Measurements from ENCODE around the gene PRR29. TPM values are rescaled to one million over a fixed set of nuclear protein-coding genes. Genes with fewer than 3 reads are reported as not detected.

The PRR29 gene
- total and polyA plus RNA-seq, 2 donors (not counting 1 experiment from before 2014, with no cell fraction given) = 0.02 to 0.17 TPM

DNA sequence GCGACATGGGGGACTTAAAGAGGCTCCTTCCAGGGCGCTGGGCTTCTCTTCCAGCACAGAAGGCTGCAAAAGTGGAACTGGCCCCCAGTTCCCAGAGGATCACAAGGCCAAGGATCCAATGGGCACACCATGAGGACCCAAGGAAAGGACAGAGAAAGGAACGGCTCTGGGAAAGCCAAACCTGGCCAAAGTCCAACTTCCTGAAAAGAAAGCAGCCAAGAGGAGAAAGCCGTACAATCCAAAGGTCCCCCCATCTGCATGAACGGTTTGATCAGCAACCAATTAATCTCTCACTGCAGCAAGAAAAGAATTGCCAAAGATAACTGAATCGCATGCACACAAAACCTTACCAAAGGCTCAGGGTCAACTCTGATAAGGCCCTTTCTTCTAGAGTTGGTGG is 42.1 kb downstream of the PRR29 start:
- Histone ChIP-seq H3K27me3 (ENCODE audit: control insufficient read depth, insufficient read depth, low read length) (no peaks in the 10 kb centered on the region), H3K36me3 (ENCODE audit: control insufficient read depth, insufficient read depth, low read length) (no peaks in the 10 kb centered on the region), H3K4me1 (ENCODE audit: control insufficient read depth, extremely low read depth, insufficient read depth, low read length) (no peaks in the 10 kb centered on the region), H4K20me1 (ENCODE audit: control insufficient read depth, extremely low read depth, insufficient read depth, low read length) (no peaks in the 10 kb centered on the region), H3K27ac (ENCODE audit: insufficient read depth, low read length) (no peak overlapping the region), H3K9me3 (ENCODE audit: control insufficient read depth, insufficient read depth, low read depth, low read length) (no peaks in the 10 kb centered on the region), H3K4me2 (ENCODE audit: extremely low read depth, insufficient read depth, low read length) (no peak overlapping the region), H3K9ac (ENCODE audit: insufficient read depth, low read length) (no peak overlapping the region), H3K79me2 (ENCODE audit: control insufficient read depth, insufficient read depth, low read length) (no peaks in the 10 kb centered on the region), H2AFZ (ENCODE audit: low read length) (no peak overlapping the region), H3K4me3 (replicated peaks in 1 of 4; ENCODE audit: control extremely low read depth in 1 of 4, insufficient read depth in 1 of 4, low read depth in 3 of 4, low read length in 4 of 4) (no peak overlapping the region)
- TF ChIP-seq EZH2 (IDR thresholded peaks at IDR 0.05; ENCODE audit: low read length, missing control alignments) = no peak
- TF ChIP-seq, protein P1, sequence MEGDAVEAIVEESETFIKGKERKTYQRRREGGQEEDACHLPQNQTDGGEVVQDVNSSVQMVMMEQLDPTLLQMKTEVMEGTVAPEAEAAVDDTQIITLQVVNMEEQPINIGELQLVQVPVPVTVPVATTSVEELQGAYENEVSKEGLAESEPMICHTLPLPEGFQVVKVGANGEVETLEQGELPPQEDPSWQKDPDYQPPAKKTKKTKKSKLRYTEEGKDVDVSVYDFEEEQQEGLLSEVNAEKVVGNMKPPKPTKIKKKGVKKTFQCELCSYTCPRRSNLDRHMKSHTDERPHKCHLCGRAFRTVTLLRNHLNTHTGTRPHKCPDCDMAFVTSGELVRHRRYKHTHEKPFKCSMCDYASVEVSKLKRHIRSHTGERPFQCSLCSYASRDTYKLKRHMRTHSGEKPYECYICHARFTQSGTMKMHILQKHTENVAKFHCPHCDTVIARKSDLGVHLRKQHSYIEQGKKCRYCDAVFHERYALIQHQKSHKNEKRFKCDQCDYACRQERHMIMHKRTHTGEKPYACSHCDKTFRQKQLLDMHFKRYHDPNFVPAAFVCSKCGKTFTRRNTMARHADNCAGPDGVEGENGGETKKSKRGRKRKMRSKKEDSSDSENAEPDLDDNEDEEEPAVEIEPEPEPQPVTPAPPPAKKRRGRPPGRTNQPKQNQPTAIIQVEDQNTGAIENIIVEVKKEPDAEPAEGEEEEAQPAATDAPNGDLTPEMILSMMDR (conservative IDR thresholded peaks at IDR 0.05 in 1 of 2, IDR thresholded peaks at IDR 0.05 in 1 of 2; ENCODE audit: low read depth in 1 of 2, low read length in 2 of 2) = no peak
- DNase-seq (ENCODE audit: low read depth in 2 of 2) = no peak

DNA sequence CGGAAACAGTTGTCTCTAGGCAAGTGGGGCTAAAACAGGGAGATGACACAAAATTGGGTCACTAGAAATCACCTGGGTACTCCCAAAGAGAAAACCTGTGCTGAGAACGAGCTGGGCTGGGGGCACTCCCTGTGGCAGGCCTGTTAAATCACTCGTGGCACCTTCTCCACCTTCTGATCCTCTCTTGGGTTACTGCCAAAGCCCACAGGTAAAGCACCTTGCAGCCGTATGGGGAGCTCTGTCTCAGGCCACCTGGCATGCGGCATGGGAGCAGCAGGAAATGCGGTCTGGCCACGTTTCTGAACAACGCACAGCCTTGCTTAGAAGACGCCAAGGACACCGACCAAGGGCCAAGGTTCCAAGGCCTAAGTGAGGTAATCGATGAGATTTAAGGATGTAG is 43.8 kb downstream of the PRR29 start:
- DNase-seq (ENCODE audit: low read depth in 2 of 2) = no peak
- no peaks in the 10 kb centered on the region for H3K79me2 ChIP-seq (ENCODE audit: control insufficient read depth, insufficient read depth, low read length)
- no peak overlapping the region for H3K4me3 ChIP-seq (replicated peaks in 1 of 4; ENCODE audit: control extremely low read depth in 1 of 4, insufficient read depth in 1 of 4, low read depth in 3 of 4, low read length in 4 of 4)

DNA sequence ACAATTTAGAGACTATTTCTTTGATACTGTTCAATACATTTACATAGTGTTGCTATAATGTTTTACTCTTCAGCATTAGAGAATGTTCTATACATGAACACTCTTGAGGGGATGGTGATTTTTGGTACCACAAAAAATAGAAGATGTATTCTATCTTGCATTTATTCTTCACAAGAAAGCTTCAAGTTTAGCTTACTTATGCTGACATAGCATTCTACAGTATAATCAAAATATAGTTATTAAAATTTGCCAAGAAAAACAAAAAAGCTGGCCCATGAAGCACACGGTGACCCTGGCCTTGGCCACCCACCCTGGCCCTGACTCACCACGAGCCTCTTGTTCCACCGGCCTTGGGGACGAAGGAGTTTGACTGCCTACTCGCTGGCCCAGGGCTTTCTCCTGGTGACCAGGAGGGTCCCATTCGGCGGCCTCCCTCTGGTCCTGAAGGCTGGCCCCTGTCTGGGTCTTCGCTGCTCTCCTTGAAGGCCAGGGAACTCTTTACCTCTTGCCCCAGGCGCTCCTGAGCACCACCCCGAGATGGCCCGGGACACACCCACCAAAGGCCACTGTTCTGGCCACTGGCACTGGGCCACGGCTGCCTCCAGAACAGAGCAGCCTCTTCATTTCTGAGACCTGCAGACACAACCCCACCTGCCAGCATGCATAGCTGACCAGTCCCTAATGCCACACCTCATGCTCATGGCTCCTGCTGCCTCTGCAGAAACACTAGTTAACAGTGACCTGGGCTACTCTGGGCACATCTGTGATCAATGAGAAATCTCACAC is 44.7 kb downstream of the PRR29 start:
- H3K9me3 ChIP-seq (ENCODE audit: control insufficient read depth, insufficient read depth, low read depth, low read length) = no peaks in the 10 kb centered on the region
- no peaks in the 10 kb centered on the region for H3K4me1 ChIP-seq (ENCODE audit: control insufficient read depth, extremely low read depth, insufficient read depth, low read length)
- no peak overlapping the region for H3K27ac ChIP-seq (ENCODE audit: insufficient read depth, low read length)
- TF ChIP-seq, protein P1 (conservative IDR thresholded peaks at IDR 0.05 in 1 of 2, IDR thresholded peaks at IDR 0.05 in 1 of 2; ENCODE audit: low read depth in 1 of 2, low read length in 2 of 2) = no peak
- TF ChIP-seq EZH2 (IDR thresholded peaks at IDR 0.05; ENCODE audit: low read length, missing control alignments) = no peak
- no peaks in the 10 kb centered on the region for H3K27me3 ChIP-seq (ENCODE audit: control insufficient read depth, insufficient read depth, low read length)
- H3K4me3 ChIP-seq (replicated peaks in 1 of 4; ENCODE audit: control extremely low read depth in 1 of 4, insufficient read depth in 1 of 4, low read depth in 3 of 4, low read length in 4 of 4) = no peak overlapping the region
- peaks cover 3% of the 10 kb centered on the region for H3K36me3 ChIP-seq (ENCODE audit: control insufficient read depth, insufficient read depth, low read length)
- no peak overlapping the region for H3K9ac ChIP-seq (ENCODE audit: insufficient read depth, low read length)
- no peaks in the 10 kb centered on the region for H4K20me1 ChIP-seq (ENCODE audit: control insufficient read depth, extremely low read depth, insufficient read depth, low read length)
- H2AFZ ChIP-seq (ENCODE audit: low read length) = no peak overlapping the region
- DNase-seq (ENCODE audit: low read depth in 2 of 2) = peak in 1 of 2 donors; percentile 38
- H3K4me2 ChIP-seq (ENCODE audit: extremely low read depth, insufficient read depth, low read length) = no peak overlapping the region
- H3K79me2 ChIP-seq (ENCODE audit: control insufficient read depth, insufficient read depth, low read length) = no peaks in the 10 kb centered on the region

More for the DNA sequence above, 43.8 kb downstream of the PRR29 start:
- Histone ChIP-seq H3K9ac (ENCODE audit: insufficient read depth, low read length) (no peak overlapping the region), H3K4me2 (ENCODE audit: extremely low read depth, insufficient read depth, low read length) (no peak overlapping the region), H3K36me3 (ENCODE audit: control insufficient read depth, insufficient read depth, low read length) (peaks cover 3% of the 10 kb centered on the region), H3K27me3 (ENCODE audit: control insufficient read depth, insufficient read depth, low read length) (no peaks in the 10 kb centered on the region), H3K4me1 (ENCODE audit: control insufficient read depth, extremely low read depth, insufficient read depth, low read length) (no peaks in the 10 kb centered on the region), H3K9me3 (ENCODE audit: control insufficient read depth, insufficient read depth, low read depth, low read length) (no peaks in the 10 kb centered on the region), H2AFZ (ENCODE audit: low read length) (no peak overlapping the region), H3K27ac (ENCODE audit: insufficient read depth, low read length) (no peak overlapping the region), H4K20me1 (ENCODE audit: control insufficient read depth, extremely low read depth, insufficient read depth, low read length) (no peaks in the 10 kb centered on the region)
- no peak for TF ChIP-seq EZH2 (IDR thresholded peaks at IDR 0.05; ENCODE audit: low read length, missing control alignments)
- TF ChIP-seq, protein P1 (conservative IDR thresholded peaks at IDR 0.05 in 1 of 2, IDR thresholded peaks at IDR 0.05 in 1 of 2; ENCODE audit: low read depth in 1 of 2, low read length in 2 of 2) = no peak

Measured in fibroblast of lung (primary cell).